Heart left ventricle (tissue), 13 donors: ENCODE data around the gene COBL.

Experiments
- CTCF ChIP-seq, 12 donors: fragments of 200-600 bp; sonication (generic) in 4 of 12; IDR thresholded peaks; one replicate each; pipeline versions ENCODE4 v1.5.0 to v1.8.0; 2018 to 2022; ENCODE audit warnings: antibody characterized with exemption in 12 of 12, mild to moderate bottlenecking in 5 of 12
- POLR2A ChIP-seq, 2 donors: fragments of 450-650 bp; IDR thresholded peaks; one replicate each; pipeline ENCODE4 v1.6.1; 2017; ENCODE audit warnings: antibody characterized with exemption in 2 of 2, mild to moderate bottlenecking in 2 of 2, moderate library complexity in 2 of 2
- donor health status: ischemic (EF 13 %, LVEDD 7.1; RV severe dilation, severe dysfunction).
- donor health status: DM: no; HTN: yes; CAD: no.
- donor health status: DM: no; HTN: no; CAD: no.
- donor health status: ischemic (EF 25% LVEDD 6.9; RV normal size, moderate dysfunction).
- donor health status: ischemic (EF 25% LVEDD 5.7; RV mildly dilated, moderate dysfunction).
- donor health status: ischemic (EF 35%, LVEDD 5.7; RV mildly dilated, moderate dysfunction).
- donor health status: nonischemic (EF 11% LVEDD 7.7; RV severe dilation, severe dysfunction).
- donor health status: DM: yes; HTN: yes; CAD: no.
- donor health status: PGD.
- donor health status: ischemic (EF 29% LVEDD 5.4; RV normal size, mild dysfunction).
- donor health status: nonischemic (EF 23%, LVEDD 6.1; RV moderate dilation, normal function).

- TF ChIP-seq CTCF (IDR thresholded peaks at IDR 0.05) (no peak), POLR2A (IDR thresholded peaks at IDR 0.05) (no peak)
Measured at GRCh38 chr7:51128545-51129435, 187.8 kb downstream of the COBL start.
